Skeletal muscle cell (primary cell): Measurements from ENCODE around the gene LMAN2L.

Experiments
- DNase-seq: peaks from one replicate; pipeline ENCODE4 v3.0.0-alpha.2; 2010; ENCODE audit warnings: low read depth
- H3K4me3 ChIP-seq: 2 replicates; pipeline ENCODE4 v1.5.1; 2011; ENCODE audit warnings: low read depth, mild to moderate bottlenecking, control low read depth, low read length, moderate library complexity

The LMAN2L gene

GRCh38 chr2:96726131-96726530 is 13.7 kb downstream of the LMAN2L start:
- DNase-seq, result no peak
- H3K4me3 ChIP-seq, result no peak overlapping the region

GRCh38 chr2:96716388-96716787 is 23.5 kb downstream of the LMAN2L start:
- no peak for DNase-seq
- H3K4me3 ChIP-seq, result no peak overlapping the region

GRCh38 chr2:96715658-96716057 is 24.2 kb downstream of the LMAN2L start:
- DNase-seq, result no peak
- no peak overlapping the region for H3K4me3 ChIP-seq

GRCh38 chr2:96710985-96711384 is 28.9 kb downstream of the LMAN2L start:
- no peak for DNase-seq

GRCh38 chr2:96703021-96703751 is 36.7 kb downstream of the LMAN2L start:
- no peak overlapping the region for H3K4me3 ChIP-seq
- no peak for DNase-seq

More at GRCh38 chr2:96710985-96711384, 28.9 kb downstream of the LMAN2L start:
- no peak overlapping the region for H3K4me3 ChIP-seq

GRCh38 chr2:96702098-96702785 is 37.6 kb downstream of the LMAN2L start:
- DNase-seq, result no peak
- H3K4me3 ChIP-seq, result no peak overlapping the region

- no peak for DNase-seq
- no peak overlapping the region for H3K4me3 ChIP-seq
Observed at GRCh38 chr2:96701636-96702035, 38.2 kb downstream of the LMAN2L start.

- no peak for DNase-seq
- no peak overlapping the region for H3K4me3 ChIP-seq
Observed at GRCh38 chr2:96700086-96700485, 39.8 kb downstream of the LMAN2L start.

GRCh38 chr2:96699621-96700020 is 40.2 kb downstream of the LMAN2L start:
- no peak overlapping the region for H3K4me3 ChIP-seq
- DNase-seq, result no peak

GRCh38 chr2:96699021-96699420 is 40.8 kb downstream of the LMAN2L start:
- no peak for DNase-seq
- H3K4me3 ChIP-seq, result no peak overlapping the region

- DNase-seq, result no peak
- no peak overlapping the region for H3K4me3 ChIP-seq
Observed at GRCh38 chr2:96698221-96698861, 41.5 kb downstream of the LMAN2L start.

GRCh38 chr2:96697476-96697875 is 42.4 kb downstream of the LMAN2L start:
- H3K4me3 ChIP-seq, result no peak overlapping the region
- DNase-seq, result no peak

- H3K4me3 ChIP-seq, result no peak overlapping the region
- DNase-seq, result no peak
Observed at GRCh38 chr2:96695602-96696001, 44.3 kb downstream of the LMAN2L start.

GRCh38 chr2:96694816-96695455 is 44.9 kb downstream of the LMAN2L start:
- no peak for DNase-seq
- no peak overlapping the region for H3K4me3 ChIP-seq

- no peak overlapping the region for H3K4me3 ChIP-seq
- DNase-seq, result no peak
Observed at GRCh38 chr2:96694279-96694678, 45.6 kb downstream of the LMAN2L start.

- no peak for DNase-seq
- H3K4me3 ChIP-seq, result no peak overlapping the region
Observed at GRCh38 chr2:96693286-96694200, 46.3 kb downstream of the LMAN2L start.

GRCh38 chr2:96692094-96692971 is 47.5 kb downstream of the LMAN2L start:
- no peak for DNase-seq

GRCh38 chr2:96691022-96691612 is 48.7 kb downstream of the LMAN2L start:
- no peak overlapping the region for H3K4me3 ChIP-seq
- DNase-seq, result no peak

More at GRCh38 chr2:96692094-96692971, 47.5 kb downstream of the LMAN2L start:
- no peak overlapping the region for H3K4me3 ChIP-seq
